AG04450 (cell line): ENCODE results near the gene PODXL2. TPM values are rescaled to one million over a fixed set of nuclear protein-coding genes. Genes with fewer than 3 reads are reported as not detected.
"Not testable (repeated sequence)": the region's sequence is repeated elsewhere in the genome, so short reads cannot be mapped to it uniquely, and the experiment has no call there.

Source experiments
- CTCF ChIA-PET: fragments of 300-600, 350-600 bp; formaldehyde crosslinking; extraction: SDS; loops from one replicate; lab custom pipeline; 2022; ENCODE audit warnings: antibody characterized with exemption, inconsistent platforms; lab: Charles Lee
- POLR2A ChIA-PET: fragments of 350-600 bp; formaldehyde crosslinking; extraction: SDS; loops from one replicate; lab custom pipeline; 2021; ENCODE audit warnings: antibody characterized with exemption, inconsistent platforms; lab: Yijun Ruan, JAX
- DNase-seq: peaks from one replicate; pipeline ENCODE4 v3.0.0-alpha.2; 2011; ENCODE audit warnings: low read depth, low spot score
- H3K27ac ChIP-seq: one replicate; pipeline ENCODE4 v1.5.1; 2012; ENCODE audit warnings: low read depth, low read length, control low read depth
- H3K27me3 ChIP-seq: one replicate; pipeline ENCODE4 v1.6.0; 2012; ENCODE audit warnings: low read length; ENCODE audit not compliant: control insufficient read depth, insufficient read depth
- H3K4me3 ChIP-seq: 2 replicates; pipeline ENCODE4 v1.5.1; 2011; ENCODE audit warnings: mild to moderate bottlenecking, low read depth, low read length, control low read depth
- H3K9me3 ChIP-seq: 2 replicates; pipeline ENCODE4 v1.5.1; 2012; ENCODE audit warnings: low read length; ENCODE audit not compliant: control insufficient read depth, insufficient read depth
- CTCF ChIP-seq: IDR thresholded peaks from 2 replicates; pipeline ENCODE4 v1.5.1; 2011; ENCODE audit warnings: low read depth, low read length, control low read depth, inconsistent platforms
- polyA plus RNA-seq: library from polyadenylated mRNA; depleted of rRNA; stranded (reverse); fragments of >200 nt; gene quantifications from 2 replicates; pipeline ENCODE4 v1.2.3, GENCODE V29; 2011

PODXL2 gene
- polyA plus RNA-seq, 1 experiment, result 1.5 TPM

GRCh38 chr3:127700406-127700805 is 71.4 kb downstream of the PODXL2 start:
- CTCF ChIA-PET, result interaction anchor here (1.3 kb wide), 1 partner anchor 132 kb away, joined by 3 read pairs; no protein-coding TSS in a partner anchor
- H3K4me3 ChIP-seq, result no peak overlapping the region
- POLR2A ChIA-PET, result no interaction called here
- no peak for DNase-seq
- no peaks in the 10 kb centered on the region for H3K9me3 ChIP-seq
- no peaks in the 10 kb centered on the region for H3K27me3 ChIP-seq
- H3K27ac ChIP-seq, result no peak overlapping the region
- 0 out of 2 replicates have a peak, but pooled peaks have one; percentile 17 for TF ChIP-seq CTCF

GRCh38 chr3:127701280-127701911 is 72.4 kb downstream of the PODXL2 start:
- Histone ChIP-seq H3K4me3 (no peak overlapping the region), H3K9me3 (no peaks in the 10 kb centered on the region), H3K27me3 (no peaks in the 10 kb centered on the region), H3K27ac (no peak overlapping the region)
- DNase-seq, result no peak
- no peak for TF ChIP-seq CTCF
- POLR2A ChIA-PET, result interaction anchor here (0.6 kb wide), 1 partner anchor 10 kb away, joined by 5 read pairs; no protein-coding TSS in a partner anchor
- CTCF ChIA-PET, result no interaction called here

- Histone ChIP-seq H3K27me3 (no peaks in the 10 kb centered on the region), H3K4me3 (no peak overlapping the region), H3K27ac (no peak overlapping the region), H3K9me3 (no peaks in the 10 kb centered on the region)
- POLR2A ChIA-PET, result no interaction called here
- CTCF ChIA-PET, result no interaction called here
- DNase-seq, result no peak
- TF ChIP-seq CTCF, result no peak
Measured at GRCh38 chr3:127702151-127702578, 73.2 kb downstream of the PODXL2 start.

- H3K9me3 ChIP-seq, H3K4me3 ChIP-seq, DNase-seq, H3K27me3 ChIP-seq, POLR2A ChIA-PET, H3K27ac ChIP-seq, CTCF ChIA-PET: not testable (repeated sequence)
Measured at GRCh38 chr3:127704840-127705239, 75.9 kb downstream of the PODXL2 start.

- no peaks in the 10 kb centered on the region for H3K9me3 ChIP-seq
- no peak overlapping the region for H3K27ac ChIP-seq
- H3K4me3 ChIP-seq, result no peak overlapping the region
- no peak for TF ChIP-seq CTCF
- ChIA-PET CTCF (interaction anchor here (1.7 kb wide), 1 partner anchor 10 kb away, joined by 7 read pairs; no protein-coding TSS in a partner anchor), POLR2A (no interaction called here)
- H3K27me3 ChIP-seq, result no peaks in the 10 kb centered on the region
- no peak for DNase-seq
Measured at GRCh38 chr3:127706312-127706711, 77.3 kb downstream of the PODXL2 start.
